ENCODE data around the gene FOXP1. TPM values are rescaled to one million over a fixed set of nuclear protein-coding genes. Genes with fewer than 3 reads are reported as not detected.

Gene FOXP1
- total RNA-seq, 4 donors from 2014 or later = 181 to 225 (median 205) TPM

- intact Hi-C loops (cut with DNase I) = loop anchor here (5.0 to 10.0 kb wide), 7 partner anchors 148 to 868 kb away; no protein-coding TSS in a partner anchor
- H3K9me3 ChIP-seq = no peaks in the 10 kb centered on the region
- no peaks in the 10 kb centered on the region for H3K36me3 ChIP-seq
- DNase-seq (ENCODE audit: extremely low spot score) = peak; percentile 94
- no peaks in the 10 kb centered on the region for H3K27me3 ChIP-seq
- 1% methylated on average over 27 of the region's 84 CpGs for WGBS
- peak overlapping the region; percentile 86 to 98 (median 90) for H3K4me3 ChIP-seq
- peaks cover 5 to 49% (median 41%) of the 10 kb centered on the region in 4 donors for H3K4me1 ChIP-seq
- H3K27ac ChIP-seq (replicated peaks in 1 of 4) = peak overlapping the region; percentile 96 to 100 (median 98)
- TF ChIP-seq POLR2A (IDR thresholded peaks at IDR 0.05; ENCODE audit: low read depth) (no peak), POLR2AphosphoS5 (IDR thresholded peaks at IDR 0.05) (peak in 1 of 2 donors; percentile 23)
Measured at GRCh38 chr3:71582612-71583565, 639 bp downstream of the FOXP1 start.

- Histone ChIP-seq H3K4me3 (peak overlapping the region; percentile 86 to 98 (median 90)), H3K9me3 (no peaks in the 10 kb centered on the region), H3K27ac (replicated peaks in 1 of 4) (peak overlapping the region; percentile 96 to 100 (median 98)), H3K36me3 (peaks cover 0 to 6% (median 0%) of the 10 kb centered on the region in 4 donors), H3K4me1 (peaks cover 11 to 52% (median 43%) of the 10 kb centered on the region in 4 donors), H3K27me3 (no peaks in the 10 kb centered on the region)
- intact Hi-C loops (cut with DNase I) = loop anchor here (5.0 to 10.0 kb wide), 7 partner anchors 147 to 867 kb away; no protein-coding TSS in a partner anchor
- under 1% methylated on average over 47 of the region's 59 CpGs for WGBS
- no peak for DNase-seq (ENCODE audit: extremely low spot score)
- TF ChIP-seq CTCF (IDR thresholded peaks at IDR 0.05) = no peak
- peak; percentile 6 for TF ChIP-seq POLR2A (IDR thresholded peaks at IDR 0.05; ENCODE audit: low read depth)
- peak; percentile 48 to 66 for TF ChIP-seq POLR2AphosphoS5 (IDR thresholded peaks at IDR 0.05)
Measured at GRCh38 chr3:71582036-71582611, 1.4 kb downstream of the FOXP1 start.

- Histone ChIP-seq H3K4me3 (peak overlapping the region; percentile 86 to 98 (median 90)), H3K27ac (replicated peaks in 1 of 4) (peak overlapping the region; percentile 96 to 100 (median 98)), H3K27me3 (no peaks in the 10 kb centered on the region), H3K4me1 (peaks cover 11 to 53% (median 43%) of the 10 kb centered on the region in 4 donors), H3K36me3 (peaks cover 0 to 7% (median 0%) of the 10 kb centered on the region in 4 donors), H3K9me3 (no peaks in the 10 kb centered on the region)
- DNase-seq (ENCODE audit: extremely low spot score) = peak; percentile 92
- peak in 1 of 3 experiments; percentile 5 for TF ChIP-seq CTCF (IDR thresholded peaks at IDR 0.05)
- no peak for TF ChIP-seq POLR2AphosphoS5 (IDR thresholded peaks at IDR 0.05)
- WGBS = under 1% methylated on average over 48 of the region's 53 CpGs
- intact Hi-C loops (cut with DNase I) = loop anchor here (5.0 to 10.0 kb wide), 7 partner anchors 147 to 867 kb away; no protein-coding TSS in a partner anchor
Measured at GRCh38 chr3:71581457-71582035, 2.0 kb downstream of the FOXP1 start.

- peaks cover 11 to 51% (median 43%) of the 10 kb centered on the region in 4 donors for H3K4me1 ChIP-seq
- intact Hi-C loops (cut with DNase I) = loop anchor here (5.0 to 10.0 kb wide), 7 partner anchors 146 to 866 kb away; no protein-coding TSS in a partner anchor
Measured at GRCh38 chr3:71580636-71581456, 2.7 kb downstream of the FOXP1 start.

More at GRCh38 chr3:71580636-71581456, 2.7 kb downstream of the FOXP1 start:
- no peaks in the 10 kb centered on the region for H3K9me3 ChIP-seq
- H3K27me3 ChIP-seq = no peaks in the 10 kb centered on the region
- H3K27ac ChIP-seq (replicated peaks in 1 of 4) = peak overlapping the region; percentile 96 to 100 (median 98)
- TF ChIP-seq CTCF (IDR thresholded peaks at IDR 0.05) (no peak), POLR2AphosphoS5 (IDR thresholded peaks at IDR 0.05) (no peak), POLR2A (IDR thresholded peaks at IDR 0.05; ENCODE audit: low read depth) (no peak), EP300 (IDR thresholded peaks at IDR 0.05) (no peak)
- H3K4me3 ChIP-seq = peak overlapping the region; percentile 86 to 98 (median 90)
- WGBS = 13% methylated on average over 17 of the region's 17 CpGs
- DNase-seq (ENCODE audit: extremely low spot score) = peak; percentile 57
- peaks cover 0 to 7% (median 0%) of the 10 kb centered on the region in 4 donors for H3K36me3 ChIP-seq

Data from esophagus muscularis mucosa (tissue), 4 donors.